Liver (tissue), 9 donors: ENCODE results near the gene IRF8. TPM values are rescaled to one million over a fixed set of nuclear protein-coding genes. Genes with fewer than 3 reads are reported as not detected.

Experiments used
- DNase-seq: peaks from one replicate; pipeline ENCODE4 v3.0.0-alpha.2; 2017; ENCODE audit warnings: low spot score
- H3K27ac ChIP-seq, 2 donors: one replicate each; pipeline ENCODE4 v1.7.0; 2013; ENCODE audit warnings: inconsistent platforms in 2 of 2, low read length in 2 of 2, control low read depth in 1 of 2, low read depth in 1 of 2, mild to moderate bottlenecking in 1 of 2
- H3K27me3 ChIP-seq, 4 donors: one replicate each; pipeline versions ENCODE4 v1.6.1 to v1.7.0; 2013; ENCODE audit warnings: low read length in 3 of 4, inconsistent platforms in 1 of 4, mild to moderate bottlenecking in 1 of 4, moderate library complexity in 1 of 4; ENCODE audit not compliant: control insufficient read depth in 4 of 4, insufficient read depth in 4 of 4
- H3K36me3 ChIP-seq, 4 donors: one replicate each; pipeline versions ENCODE4 v1.6.1 to v1.7.0; 2013; ENCODE audit warnings: low read length in 3 of 4, mild to moderate bottlenecking in 3 of 4, low read depth in 1 of 4, moderate library complexity in 1 of 4; ENCODE audit not compliant: control insufficient read depth in 4 of 4, insufficient read depth in 3 of 4
- H3K4me1 ChIP-seq, 4 donors: one replicate each; pipeline versions ENCODE4 v1.6.1 to v1.7.0; 2013; ENCODE audit warnings: low read length in 3 of 4, mild to moderate bottlenecking in 3 of 4, moderate library complexity in 1 of 4; ENCODE audit not compliant: control insufficient read depth in 4 of 4, insufficient read depth in 4 of 4
- H3K4me3 ChIP-seq, 3 donors: one replicate each; pipeline versions ENCODE4 v1.6.1 to v1.7.0; 2013; ENCODE audit warnings: low read length in 3 of 3, control low read depth in 1 of 3, low read depth in 1 of 3, mild to moderate bottlenecking in 1 of 3
- H3K9ac ChIP-seq, 2 donors: one replicate each; pipeline ENCODE4 v1.7.0; 2013; ENCODE audit warnings: low read length in 2 of 2, mild to moderate bottlenecking in 2 of 2, moderate library complexity in 2 of 2, control low read depth in 1 of 2, low read depth in 1 of 2
- H3K9me3 ChIP-seq, 4 donors: one replicate each; pipeline versions ENCODE4 v1.6.1 to v1.7.0; 2013; ENCODE audit warnings: low read length in 3 of 4; ENCODE audit not compliant: control insufficient read depth in 4 of 4
- FOXA2 ChIP-seq: IDR thresholded peaks from 2 replicates; pipeline ENCODE4 v1.6.1; 2016; ENCODE audit warnings: antibody characterized with exemption
- GABPA ChIP-seq, 2 donors: IDR thresholded peaks in 1 of 2; conservative IDR thresholded peaks in 1 of 2; 2 replicates each; pipeline ENCODE4 v1.6.1; 2016; ENCODE audit warnings: antibody characterized with exemption in 2 of 2, mild to moderate bottlenecking in 1 of 2, moderate library complexity in 1 of 2
- HNF4A ChIP-seq, 2 donors: conservative IDR thresholded peaks; 2 replicates each; pipeline ENCODE4 v1.6.1; 2016; ENCODE audit warnings: antibody characterized with exemption in 2 of 2, mild to moderate bottlenecking in 2 of 2
- HNF4G ChIP-seq: IDR thresholded peaks from 2 replicates; pipeline ENCODE4 v1.6.1; 2016; ENCODE audit warnings: antibody characterized with exemption
- JUND ChIP-seq, 2 donors: IDR thresholded peaks; 2 replicates each; pipeline ENCODE4 v1.6.1; 2016; ENCODE audit warnings: antibody characterized with exemption in 2 of 2
- NR2F2 ChIP-seq: IDR thresholded peaks from 2 replicates; pipeline ENCODE4 v1.6.1; 2016; ENCODE audit warnings: antibody characterized with exemption
- RXRA ChIP-seq, 2 donors: IDR thresholded peaks; 2 replicates each; pipeline ENCODE4 v1.6.1; 2017 to 2018; ENCODE audit warnings: antibody characterized with exemption in 2 of 2, mild to moderate bottlenecking in 1 of 2
- SP1 ChIP-seq: IDR thresholded peaks from 2 replicates; pipeline ENCODE4 v1.6.1; 2018; ENCODE audit warnings: antibody characterized with exemption, mild to moderate bottlenecking
- TAF1 ChIP-seq: conservative IDR thresholded peaks from 2 replicates; pipeline ENCODE4 v1.6.1; 2016; ENCODE audit warnings: antibody characterized with exemption, mild to moderate bottlenecking
- ZBTB33 ChIP-seq: IDR thresholded peaks from 2 replicates; pipeline ENCODE4 v1.6.1; 2016; ENCODE audit warnings: antibody characterized with exemption
- WGBS: extraction: QIAGEN DNeasy Blood & Tissue Kit; methylation state at CpG from one replicate; pipeline ENCODE4 v1.1.7; 2013; 5-methylcytosine and 5-hydroxymethylcytosine counted together
- polyA plus RNA-seq, 2 donors: library from polyadenylated mRNA; stranded (reverse) in 1 of 2; unstranded in 1 of 2; fragments of 200-250 nt in 1 of 2; fragments of >200 nt in 1 of 2; fragmentation: Nextera tagmentation in 1 of 2; extraction: Ambion mirVana in 1 of 2; gene quantifications; one replicate each; pipeline versions ENCODE4 v1.2.1 to v1.2.3, GENCODE V29; 2013 to 2015
- total RNA-seq, 2 donors: library from RNA; depleted of rRNA; stranded (reverse); fragments of >200 nt; gene quantifications; one replicate each; pipeline ENCODE4 v1.2.3, GENCODE V29; 2014
- TF ChIP-seq, protein P1 (sequence below): IDR thresholded peaks from 2 replicates; pipeline ENCODE4 v1.6.1; 2016; ENCODE audit warnings: antibody characterized with exemption
- donor health status: healthy.
- donor health status: healthy.
- donor health status: healthy.
- donor health status: healthy.
- donor health status: healthy.

IRF8 gene
- total and polyA plus RNA-seq, 4 donors = 5.1 to 25.8 (median 12.3) TPM

DNA sequence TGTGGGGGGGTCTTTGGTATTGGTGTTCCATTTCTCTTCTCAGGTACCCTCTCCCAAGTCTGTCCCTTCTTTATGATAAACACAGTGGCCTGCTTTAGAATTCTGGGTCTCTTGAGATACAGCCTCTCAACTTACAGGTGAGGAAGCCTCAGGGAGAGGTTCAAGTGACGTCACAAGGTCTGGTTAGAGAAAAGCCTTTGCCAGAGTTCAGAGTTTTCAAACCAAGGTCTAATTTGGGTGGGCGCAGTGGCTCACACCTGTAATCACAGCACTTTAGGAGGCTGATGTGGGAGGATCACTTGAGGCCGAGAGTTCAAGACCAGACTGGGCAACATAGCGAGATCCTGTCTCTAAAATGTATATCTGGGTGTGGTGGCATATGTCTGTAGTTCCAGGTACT lies 2.1 kb downstream of the IRF8 start:
- peaks cover 3 to 18% (median 10%) of the 10 kb centered on the region in 4 donors for H3K36me3 ChIP-seq
- WGBS = 92% methylated on average over 4 of the region's 4 CpGs
- TF ChIP-seq SP1 (no peak), TAF1 (no peak), ZBTB33 (no peak), HNF4G (no peak)
- H3K9ac ChIP-seq = no peak overlapping the region
- H3K4me1 ChIP-seq = peaks cover 11 to 35% (median 22%) of the 10 kb centered on the region in 4 donors
- no peaks in the 10 kb centered on the region for H3K9me3 ChIP-seq
- no peak overlapping the region for H3K4me3 ChIP-seq
- H3K27me3 ChIP-seq = no peaks in the 10 kb centered on the region
- no peak for DNase-seq
- no peak overlapping the region for H3K27ac ChIP-seq

GRCh38 chr16:85901773-85902365 lies 2.9 kb downstream of the IRF8 start:
- peak in 1 of 2 donors; percentile 16 for TF ChIP-seq RXRA (IDR thresholded peaks at IDR 0.05)
- no peak for TF ChIP-seq JUND (IDR thresholded peaks at IDR 0.05)
- peak; percentile 34 to 67 for TF ChIP-seq HNF4A (conservative IDR thresholded peaks at IDR 0.05)
- peak; percentile 58 for TF ChIP-seq NR2F2
- DNase-seq = no peak
- H3K27ac ChIP-seq = peak overlapping the region in 1 of 2 donors; percentile 15
- H3K9ac ChIP-seq = no peak overlapping the region
- H3K27me3 ChIP-seq = no peaks in the 10 kb centered on the region
- H3K4me1 ChIP-seq = peaks cover 11 to 41% (median 25%) of the 10 kb centered on the region in 4 donors
- no peaks in the 10 kb centered on the region for H3K9me3 ChIP-seq
- H3K4me3 ChIP-seq = no peak overlapping the region
- peaks cover 3 to 18% (median 10%) of the 10 kb centered on the region in 4 donors for H3K36me3 ChIP-seq
- 29% methylated on average over 7 of the region's 7 CpGs for WGBS

DNA sequence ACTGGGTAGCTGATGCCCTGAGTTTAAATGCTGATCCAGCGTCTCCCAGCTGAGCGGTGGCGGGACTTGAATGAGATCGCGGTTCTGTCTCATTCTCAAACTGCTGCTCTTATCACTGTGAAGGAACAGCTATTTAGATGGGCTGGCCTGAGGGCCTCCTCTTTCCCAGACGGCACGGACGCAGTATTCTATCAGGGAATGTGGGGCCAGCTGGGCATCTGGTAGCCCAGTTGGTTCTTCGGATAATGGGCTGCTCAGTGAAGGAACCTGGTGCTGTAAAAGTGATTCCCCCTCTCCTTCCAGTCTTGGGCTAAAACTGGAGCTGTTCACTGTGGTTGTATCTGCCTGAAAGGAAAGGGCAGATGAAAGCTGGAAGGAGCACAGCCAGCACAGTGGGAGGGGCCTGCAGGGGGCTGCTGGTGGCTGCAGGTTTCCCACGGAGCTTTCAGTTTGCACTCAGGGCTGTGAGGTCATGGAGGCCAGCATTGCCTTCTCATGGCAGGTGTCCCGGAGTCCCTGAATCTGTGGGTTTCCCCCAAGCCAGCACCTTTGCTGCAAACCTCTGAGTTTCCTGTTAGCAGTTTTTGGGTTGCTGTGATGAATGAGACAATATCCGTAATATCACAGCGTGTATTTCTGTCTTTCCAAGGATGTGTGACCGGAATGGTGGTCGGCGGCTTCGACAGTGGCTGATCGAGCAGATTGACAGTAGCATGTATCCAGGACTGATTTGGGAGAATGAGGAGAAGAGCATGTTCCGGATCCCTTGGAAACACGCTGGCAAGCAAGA lies 3.6 kb downstream of the IRF8 start:
- Histone ChIP-seq H3K27ac (peak overlapping the region; percentile 2 to 15), H3K4me3 (no peak overlapping the region), H3K27me3 (no peaks in the 10 kb centered on the region), H3K4me1 (peaks cover 11 to 41% (median 25%) of the 10 kb centered on the region in 4 donors), H3K9me3 (no peaks in the 10 kb centered on the region), H3K9ac (no peak overlapping the region), H3K36me3 (peaks cover 3 to 18% (median 10%) of the 10 kb centered on the region in 4 donors)
- no peak for DNase-seq
- 75% methylated on average over 20 of the region's 20 CpGs for WGBS
- TF ChIP-seq NR2F2 = no peak
- no peak for TF ChIP-seq TAF1
- no peak for TF ChIP-seq FOXA2
- TF ChIP-seq GABPA (IDR thresholded peaks at IDR 0.05 in 1 of 2, conservative IDR thresholded peaks at IDR 0.05 in 1 of 2) = no peak
- TF ChIP-seq, protein P1, sequence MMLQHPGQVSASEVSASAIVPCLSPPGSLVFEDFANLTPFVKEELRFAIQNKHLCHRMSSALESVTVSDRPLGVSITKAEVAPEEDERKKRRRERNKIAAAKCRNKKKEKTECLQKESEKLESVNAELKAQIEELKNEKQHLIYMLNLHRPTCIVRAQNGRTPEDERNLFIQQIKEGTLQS = no peak
